ENCODE measurements around the gene MTA3.
A peak's percentile ranks its signal among the peaks of the same experiment; 100 is the strongest.

MTA3 gene

DNA sequence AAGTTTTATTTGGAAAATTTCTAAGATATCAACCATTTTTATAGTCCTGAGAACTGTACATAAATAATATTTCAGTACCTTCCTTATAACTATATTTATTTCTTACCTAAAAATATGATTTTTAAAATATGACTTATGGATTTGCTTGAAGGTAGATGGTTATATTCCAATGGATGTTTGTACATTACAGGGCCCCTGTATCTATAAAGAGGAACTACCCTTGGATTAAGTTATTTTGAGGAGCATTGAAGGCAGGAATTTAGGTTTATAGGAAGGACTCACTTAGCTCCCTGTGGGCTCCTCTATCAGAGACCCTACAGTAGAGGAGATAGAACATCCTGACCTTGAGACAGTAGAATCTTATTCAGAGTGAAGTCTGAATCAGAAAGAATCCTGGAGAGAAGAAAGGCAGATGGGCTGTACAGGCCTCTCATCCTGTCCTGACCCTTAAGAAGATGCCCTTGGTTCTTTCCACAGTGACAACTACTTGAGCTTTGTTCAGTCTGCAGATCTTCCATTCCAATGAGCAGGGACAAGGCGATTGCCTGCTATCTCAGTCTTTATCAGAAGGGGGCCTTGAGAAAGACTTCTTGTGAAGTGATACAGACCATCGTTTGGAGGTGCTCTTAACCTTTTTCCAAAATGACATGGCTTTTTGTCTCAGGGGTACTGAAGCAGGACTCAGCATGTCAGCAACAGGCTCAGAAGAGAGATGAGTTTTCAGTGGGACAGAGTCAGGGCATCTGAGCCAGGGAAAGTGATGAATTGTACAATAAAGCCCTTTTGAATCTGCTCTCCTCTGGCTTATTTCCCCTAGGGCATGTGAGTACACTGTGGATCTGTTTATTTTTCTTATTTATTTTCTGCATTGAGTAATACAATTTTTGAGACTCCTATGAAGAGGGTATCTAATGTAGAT lies 174.6 kb downstream of the MTA3 start:
- DNase-seq: no peak

DNA sequence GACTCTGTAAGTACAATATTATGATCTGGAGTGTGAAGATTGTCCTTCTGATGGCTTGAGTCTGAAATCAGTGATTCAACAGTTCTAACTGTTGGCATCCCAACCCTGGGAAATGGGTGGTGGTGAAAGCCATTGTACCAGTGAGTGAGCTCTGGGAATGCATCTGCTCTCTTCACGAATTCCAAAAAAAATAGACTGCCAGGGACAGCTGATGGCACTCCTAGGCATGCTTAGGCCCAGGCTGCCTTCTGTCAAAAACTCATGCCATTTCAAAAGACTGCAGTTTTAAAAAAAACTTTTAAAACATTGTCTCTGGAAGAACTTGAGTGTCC lies 175.2 kb downstream of the MTA3 start:
- no peak for DNase-seq

DNA sequence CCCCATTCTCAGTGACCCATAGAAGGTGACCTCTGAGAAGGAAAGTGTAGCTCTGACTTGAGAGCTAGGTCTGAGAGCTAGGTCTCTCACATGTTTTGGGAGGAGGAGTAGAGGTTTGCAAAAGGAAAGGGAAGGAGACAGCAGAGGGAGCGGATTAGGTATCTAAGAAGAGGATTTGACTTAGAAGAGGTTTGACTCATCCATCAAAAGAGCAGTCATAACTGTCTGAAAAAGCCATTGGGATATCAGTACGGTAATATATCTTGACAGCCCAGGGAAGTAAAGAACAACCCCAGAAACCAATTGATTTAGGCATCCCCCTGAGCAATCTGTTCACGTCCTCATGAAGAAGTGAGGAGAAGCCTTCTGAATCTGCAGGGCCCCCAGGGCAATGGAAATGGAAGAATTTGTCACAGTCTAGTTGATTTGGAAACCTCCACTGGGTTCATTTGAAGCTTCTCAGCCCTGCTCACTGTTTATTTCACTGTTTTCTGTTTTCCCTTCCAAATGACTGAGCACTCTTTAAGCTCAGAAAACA lies 176.2 kb downstream of the MTA3 start:
- DNase-seq: no peak

DNA sequence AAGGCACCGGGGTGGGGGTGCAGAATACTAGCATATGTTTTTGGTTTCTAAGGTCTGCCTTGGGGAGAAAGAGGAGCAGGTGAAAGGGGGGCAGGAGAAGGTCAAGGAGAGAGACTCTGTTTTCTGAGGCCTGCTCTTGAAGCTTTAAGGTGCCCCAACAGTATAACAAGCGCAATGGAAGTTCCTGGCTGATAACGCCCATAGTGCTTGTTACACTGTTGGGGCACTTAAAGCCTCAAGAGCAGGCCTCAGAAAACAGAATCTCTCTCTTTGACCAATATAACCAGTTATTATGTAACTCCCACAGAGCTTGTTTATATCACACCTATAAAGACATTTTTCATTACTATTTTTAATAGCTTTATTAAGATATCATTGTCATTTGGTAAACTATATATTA lies 179.0 kb downstream of the MTA3 start:
- DNase-seq: no peak

DNA sequence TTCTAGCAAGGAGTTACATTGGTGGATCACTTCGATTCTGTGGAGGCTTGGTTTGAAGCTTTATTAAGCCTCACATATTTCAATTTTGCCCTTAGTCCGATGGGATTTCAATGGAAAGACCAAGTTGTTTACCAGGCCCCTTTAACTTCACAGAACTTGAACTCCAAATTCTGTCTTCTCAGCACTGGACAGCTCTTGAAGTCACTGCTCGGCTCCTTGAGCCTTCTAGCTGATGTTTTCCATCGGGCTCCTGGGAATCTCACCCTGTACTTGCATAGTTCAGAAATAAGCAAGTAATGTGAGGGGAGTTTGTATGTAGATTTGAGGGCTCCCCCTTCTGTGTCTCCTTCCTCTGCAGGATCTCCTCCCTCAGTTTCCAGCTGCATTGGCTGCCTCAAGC lies 180.4 kb downstream of the MTA3 start:
- no peak for DNase-seq

DNA sequence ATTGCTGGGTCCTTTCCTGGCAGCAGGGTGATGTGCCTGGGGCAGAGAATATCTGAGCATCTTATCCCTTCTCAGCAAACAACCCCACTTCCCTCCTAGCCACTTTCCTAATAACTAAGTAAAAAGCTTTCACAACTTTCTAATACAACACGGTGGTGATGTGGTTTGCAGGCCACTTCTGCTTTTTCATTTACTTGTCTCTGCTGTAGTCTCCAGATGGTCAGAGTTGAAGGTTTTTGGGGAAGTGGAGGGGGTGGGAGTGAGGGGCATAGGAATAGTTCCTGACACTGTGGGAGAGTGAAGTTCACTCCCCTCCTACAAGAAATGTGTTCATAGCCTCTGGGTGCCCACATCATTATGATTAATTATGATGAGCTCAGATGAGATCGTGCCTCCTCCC lies 183.9 kb downstream of the MTA3 start:
- DNase-seq: no peak

DNA sequence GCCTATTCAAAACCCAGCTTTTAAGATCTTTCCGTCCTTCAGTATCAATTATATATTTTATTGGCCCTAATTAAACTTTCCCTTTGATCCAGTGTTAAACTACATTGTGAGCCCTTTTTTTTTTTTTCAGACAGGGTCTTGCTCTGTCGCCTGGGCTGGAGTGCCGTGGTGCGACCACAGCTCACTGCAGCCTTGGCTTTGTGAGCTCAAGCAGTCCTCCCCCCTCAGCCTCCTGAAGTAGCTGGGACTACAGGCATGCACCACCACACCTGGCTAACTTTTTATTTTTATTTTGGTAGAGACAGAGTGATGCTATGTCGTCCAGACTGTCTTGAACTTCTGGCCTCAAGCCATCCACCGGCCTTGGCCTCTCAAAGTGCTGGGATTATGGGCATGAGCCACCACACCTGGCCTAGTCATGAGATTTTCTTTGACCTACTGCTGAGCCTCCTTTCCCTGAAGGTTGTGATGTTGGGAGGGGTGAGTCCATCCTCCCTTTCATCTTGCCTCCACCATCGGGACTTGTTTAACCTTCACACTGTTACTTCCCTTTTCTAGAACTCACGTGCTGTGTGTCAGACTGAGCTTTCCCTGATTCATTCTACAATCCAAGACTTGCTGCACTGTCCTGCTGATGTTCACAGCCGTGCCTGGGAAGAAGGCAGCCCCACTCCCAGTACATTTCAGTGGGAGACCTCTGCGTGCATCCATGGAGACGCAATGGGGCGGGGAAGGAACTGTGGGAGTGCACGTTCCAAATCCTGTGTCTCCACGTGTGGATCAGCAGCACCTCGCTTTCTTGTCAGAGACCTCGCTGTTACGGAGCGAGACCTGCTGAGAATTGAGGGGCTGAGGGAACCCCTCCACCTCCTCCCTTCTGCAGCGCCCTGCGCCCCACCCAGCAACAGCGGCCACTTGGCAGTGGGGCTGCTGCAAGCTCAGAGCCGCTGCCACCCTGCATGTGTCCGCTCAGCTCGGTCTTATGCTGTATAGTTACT lies 184.7 kb downstream of the MTA3 start:
- DNase-seq: no peak

DNA sequence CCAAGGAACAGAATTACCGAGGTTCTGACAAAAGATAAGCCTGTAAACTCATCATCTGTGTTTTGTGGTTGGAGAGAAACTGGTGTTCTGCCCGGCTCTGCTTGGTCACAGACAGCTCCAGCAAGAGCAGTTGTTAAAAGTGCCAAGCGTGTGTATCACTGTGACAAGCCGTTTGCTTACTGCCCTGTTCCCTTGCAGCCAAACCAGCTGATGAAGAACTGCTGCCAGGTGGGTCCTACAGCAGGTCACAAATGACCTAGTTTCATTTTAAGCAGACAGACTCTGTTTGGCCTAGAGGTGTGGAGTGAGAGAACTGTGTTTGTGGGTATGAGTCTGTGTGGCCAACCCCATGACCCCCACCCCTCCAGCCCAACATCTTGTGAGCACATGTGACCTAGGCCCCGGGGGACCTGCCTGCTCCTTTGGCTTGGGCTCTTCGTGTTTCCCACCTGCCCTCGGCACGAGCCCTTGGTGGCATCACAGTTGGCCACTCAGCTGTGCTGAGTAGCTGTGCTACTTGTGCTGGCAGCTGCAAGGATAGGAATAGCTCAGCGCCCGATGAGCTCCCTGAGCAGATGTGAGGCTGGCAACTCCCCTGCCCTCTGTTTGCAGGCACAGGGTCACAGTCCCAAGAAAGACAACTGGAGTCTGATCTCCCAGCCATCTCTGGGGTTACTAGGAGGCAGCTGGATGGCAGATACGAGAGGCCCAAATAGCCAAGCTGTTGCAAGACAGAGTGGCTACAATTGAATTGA lies 185.8 kb downstream of the MTA3 start:
- DNase-seq: peak; percentile 80

DNA sequence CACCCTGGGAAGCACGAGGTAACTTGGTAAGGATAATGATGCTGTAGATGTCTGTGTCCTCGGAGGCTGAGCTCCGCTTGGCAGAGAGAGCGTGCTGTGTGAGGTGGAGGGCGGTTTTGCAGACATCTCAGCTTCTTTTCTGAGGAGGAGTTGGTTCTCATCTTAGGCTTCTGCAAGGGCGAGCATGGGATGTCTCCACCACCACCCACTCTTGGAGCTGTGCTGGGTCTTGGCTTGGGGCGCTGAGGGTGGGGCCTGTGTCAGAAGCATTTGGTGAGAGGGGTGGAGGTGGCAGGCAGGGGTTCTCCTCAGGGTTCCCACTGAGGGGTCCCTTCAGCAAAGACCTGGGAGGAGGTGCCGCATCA lies 186.3 kb downstream of the MTA3 start:
- no peak for DNase-seq

DNA sequence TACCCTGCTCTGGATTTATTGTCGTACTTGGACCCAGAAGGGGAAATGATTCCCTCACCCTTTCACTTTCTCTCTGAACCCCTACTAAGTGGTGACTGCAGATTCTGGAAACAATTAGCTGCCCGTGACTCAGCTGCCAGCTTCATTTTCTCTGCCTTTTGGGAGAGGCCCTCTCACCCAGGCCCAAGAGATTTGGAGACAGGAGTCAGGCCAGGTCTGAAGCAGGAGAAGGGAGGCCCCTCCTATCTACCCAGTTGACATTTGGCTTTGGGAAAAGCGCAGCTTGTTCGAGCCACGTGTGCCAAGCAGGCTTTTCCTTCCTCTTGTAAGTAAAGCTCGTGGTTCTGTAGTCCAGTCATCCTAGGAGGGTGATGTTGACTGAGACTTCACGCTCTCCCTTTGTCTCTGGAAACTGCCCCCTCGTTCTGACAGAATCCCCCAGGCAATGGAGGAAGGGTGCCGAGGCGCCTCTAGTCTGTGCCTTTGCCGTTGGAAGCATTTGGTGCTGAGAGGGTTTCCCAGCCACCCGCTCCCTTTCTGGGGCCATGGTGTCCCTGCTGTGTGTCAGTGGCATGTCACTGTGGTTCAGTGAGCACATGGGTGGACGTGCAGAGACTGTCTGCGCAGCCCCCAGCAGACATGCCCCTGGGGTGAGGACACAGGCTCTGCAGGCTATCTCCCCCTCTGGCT lies 186.9 kb downstream of the MTA3 start:
- DNase-seq: no peak

DNA sequence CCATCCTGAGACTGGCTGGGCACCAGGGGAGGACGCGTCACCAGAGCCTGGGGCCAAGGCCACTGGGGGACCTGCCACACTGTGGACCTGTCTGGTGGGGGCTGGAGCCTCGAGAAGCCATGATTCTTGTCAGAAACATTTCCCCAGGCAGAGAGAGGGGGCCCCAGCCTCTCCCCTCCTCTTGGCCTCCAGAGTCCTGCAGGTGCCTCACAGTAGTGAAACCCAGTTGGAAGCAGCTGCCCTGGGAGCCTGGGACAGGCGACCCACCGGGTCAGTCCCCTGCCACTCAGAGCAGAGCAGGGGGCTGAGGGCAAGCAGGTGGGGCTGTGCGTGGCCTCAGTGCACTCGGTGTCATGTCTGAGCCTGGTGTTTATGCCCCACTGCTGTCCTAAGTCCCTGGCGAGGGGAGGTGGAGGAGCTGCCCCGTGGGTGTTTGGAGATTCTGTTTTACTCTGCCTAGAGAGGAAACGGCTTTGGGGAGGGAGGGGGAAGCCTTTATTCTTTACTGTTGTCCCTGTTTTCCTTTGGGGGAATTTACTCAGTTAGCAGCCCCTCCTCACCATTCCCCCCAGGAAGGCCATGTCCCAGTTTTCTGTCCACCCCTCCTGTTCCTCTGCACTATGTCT lies 187.8 kb downstream of the MTA3 start:
- DNase-seq: no peak

DNA sequence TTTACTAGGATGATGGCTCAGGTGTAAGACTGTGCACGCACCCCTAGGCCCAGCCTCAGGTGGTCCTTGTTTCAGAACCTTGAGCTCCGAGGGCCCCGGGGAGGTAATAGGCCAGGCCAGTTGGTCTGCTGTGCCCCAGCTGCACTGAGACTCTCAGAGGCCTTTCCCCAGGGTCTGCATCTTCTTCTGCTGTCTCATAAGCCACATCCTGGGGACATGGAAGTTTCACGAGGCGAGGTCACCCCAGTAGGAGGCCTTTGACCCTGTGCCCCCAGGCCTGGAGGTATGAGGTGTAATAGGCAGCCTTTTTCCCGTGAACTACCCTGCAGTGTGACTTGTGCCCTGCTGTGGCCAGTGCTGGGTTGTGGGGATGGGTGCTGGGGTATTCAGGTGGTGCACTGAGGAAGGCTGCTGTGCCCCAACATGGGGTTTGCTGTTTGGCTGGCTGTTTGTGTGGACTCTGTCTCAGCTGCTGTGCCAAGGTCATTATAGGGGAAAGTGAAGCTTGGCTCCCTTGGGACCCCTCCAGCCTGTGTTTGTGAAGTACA lies 188.6 kb downstream of the MTA3 start:
- DNase-seq: no peak

DNA sequence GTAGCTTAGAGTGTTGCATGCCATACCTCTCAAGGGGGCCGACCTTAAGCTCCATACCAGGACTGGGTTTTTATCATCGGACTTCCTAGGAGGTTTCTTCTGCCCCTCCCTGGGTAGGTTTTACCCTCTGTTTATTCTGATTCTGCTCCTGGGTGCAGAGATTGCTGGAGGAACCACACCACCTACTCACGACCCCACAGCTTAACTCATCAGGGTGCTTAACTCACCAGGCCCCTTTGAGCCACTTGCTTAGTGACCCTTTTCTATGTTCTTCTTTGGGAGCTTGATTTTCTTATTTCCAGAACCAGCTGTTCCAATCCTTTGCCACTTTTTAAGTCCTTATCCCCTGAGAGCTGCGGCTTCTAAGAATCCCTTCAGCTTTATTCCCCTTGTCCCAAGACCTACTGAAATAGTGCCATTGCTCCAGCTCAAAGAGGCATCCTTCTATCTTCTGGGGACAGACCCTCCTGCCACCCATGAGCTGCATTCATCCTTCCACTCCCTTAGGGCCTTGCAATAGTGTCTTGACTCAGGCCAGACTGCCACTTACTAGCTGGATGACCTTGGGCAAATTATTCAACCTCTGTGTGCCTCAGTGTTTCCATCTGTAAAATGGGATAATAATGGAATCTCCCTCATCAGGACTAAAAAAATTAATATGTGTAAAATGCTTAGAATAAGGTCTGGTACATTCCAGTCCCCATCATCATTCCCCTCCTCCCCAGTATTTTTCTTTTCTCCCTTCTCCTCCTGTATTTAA lies 189.7 kb downstream of the MTA3 start:
- DNase-seq: no peak

DNA sequence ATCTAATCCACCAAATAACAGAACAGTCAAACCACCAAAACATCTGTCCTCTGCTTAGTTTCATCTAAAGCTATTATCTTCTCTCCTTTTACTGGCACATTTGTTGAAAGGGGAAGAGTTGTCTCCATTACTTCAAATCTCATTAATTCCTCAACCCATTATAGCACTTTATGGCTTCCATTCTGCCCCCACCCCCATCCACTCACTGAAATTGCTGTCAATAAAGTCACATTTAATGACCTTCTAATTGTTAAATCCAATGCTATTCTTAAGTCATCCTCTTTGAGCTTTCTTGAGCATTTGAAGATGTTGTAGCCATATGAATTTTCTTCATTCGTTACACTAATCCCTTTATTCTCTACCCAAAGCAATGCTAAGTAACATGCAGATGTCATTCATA lies 190.3 kb downstream of the MTA3 start:
- no peak for DNase-seq

DNA sequence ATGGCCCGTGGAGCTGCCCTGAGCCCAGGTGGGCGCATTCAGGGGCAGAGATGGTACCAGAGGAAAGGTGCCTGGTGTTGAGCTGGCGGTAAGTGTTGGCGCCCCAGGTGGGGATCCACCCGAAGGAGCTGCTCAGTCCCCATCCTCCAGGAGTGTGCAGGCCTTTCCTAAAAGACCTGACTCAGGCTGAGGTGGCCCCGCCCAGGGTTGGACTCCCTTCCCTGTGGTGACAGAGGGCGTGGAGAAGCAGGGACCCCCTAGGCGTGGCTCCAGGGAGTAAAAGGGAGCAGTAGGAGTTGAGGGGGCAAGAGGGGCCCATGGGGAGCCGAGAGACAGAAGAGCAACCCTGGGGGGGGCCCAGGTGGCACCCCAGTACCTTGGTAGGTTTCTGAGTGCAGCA lies 193.1 kb downstream of the MTA3 start:
- DNase-seq: no peak

DNA sequence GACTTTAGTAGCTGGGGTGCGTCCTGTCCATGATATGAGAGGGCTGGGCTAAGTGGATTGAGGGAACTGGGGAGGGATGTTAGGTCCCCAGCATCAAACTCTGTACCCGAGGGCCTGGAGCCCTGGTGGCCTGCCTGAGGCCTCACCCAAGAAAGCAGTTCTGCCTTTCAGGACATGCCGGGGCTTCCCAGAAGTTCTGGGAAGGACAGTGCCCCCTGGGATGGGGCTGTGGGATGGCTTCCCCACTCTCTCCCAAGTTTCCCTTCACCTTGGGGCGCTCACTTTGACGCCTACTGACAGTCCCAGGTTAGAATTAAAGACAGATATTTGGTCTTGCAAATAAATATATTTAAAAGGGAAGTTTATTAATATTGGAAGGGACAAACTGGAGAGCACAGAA lies 193.7 kb downstream of the MTA3 start:
- no peak for DNase-seq

DNA sequence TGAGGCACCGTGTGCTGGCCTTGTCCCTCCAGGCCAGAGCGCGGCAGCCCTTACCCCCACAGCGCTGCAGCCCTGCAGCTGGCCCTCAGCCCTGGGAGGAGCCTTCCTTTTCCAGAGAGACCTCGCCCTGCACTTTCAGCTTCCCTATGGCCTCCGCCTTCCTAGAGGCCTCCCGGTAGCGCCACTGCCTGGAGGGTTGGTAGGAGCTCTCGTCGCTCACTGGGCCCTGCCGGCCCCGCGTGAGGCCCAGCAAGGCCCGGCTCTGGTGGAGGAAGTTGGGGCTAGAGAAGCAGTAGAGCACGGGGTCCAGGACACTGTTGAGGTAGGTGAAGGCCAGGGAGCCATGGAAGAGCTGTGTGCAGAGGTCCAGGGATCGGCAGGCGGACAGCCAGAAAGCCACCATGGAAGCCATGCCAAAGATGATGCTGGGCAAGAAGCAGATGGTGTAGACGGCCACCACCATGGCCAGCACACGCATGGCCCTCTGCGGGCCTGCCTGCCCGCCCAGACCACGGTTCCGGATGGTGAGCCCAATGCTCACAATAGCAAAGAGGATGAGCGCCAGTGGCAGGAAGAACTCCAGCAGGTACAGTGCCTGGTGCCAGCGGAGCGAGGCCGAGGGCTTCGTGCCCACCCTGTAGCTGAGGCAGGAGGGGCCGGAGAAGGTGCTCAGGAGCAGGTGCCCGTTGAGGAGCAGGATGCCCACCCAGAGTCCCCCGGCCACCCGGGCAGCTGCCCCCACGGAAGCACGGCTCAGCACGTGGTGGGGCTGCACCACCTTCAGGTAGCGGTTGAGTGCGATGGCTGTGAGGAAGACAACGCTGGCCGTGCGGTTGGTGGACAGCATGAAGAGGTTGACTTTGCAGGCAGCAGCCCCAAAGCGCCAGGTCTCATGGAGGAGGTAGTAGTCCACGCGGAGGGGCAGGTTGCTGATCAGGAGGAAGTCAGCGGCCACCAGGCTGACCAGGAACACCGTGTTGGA lies 194.7 kb downstream of the MTA3 start:
- DNase-seq: no peak

DNA sequence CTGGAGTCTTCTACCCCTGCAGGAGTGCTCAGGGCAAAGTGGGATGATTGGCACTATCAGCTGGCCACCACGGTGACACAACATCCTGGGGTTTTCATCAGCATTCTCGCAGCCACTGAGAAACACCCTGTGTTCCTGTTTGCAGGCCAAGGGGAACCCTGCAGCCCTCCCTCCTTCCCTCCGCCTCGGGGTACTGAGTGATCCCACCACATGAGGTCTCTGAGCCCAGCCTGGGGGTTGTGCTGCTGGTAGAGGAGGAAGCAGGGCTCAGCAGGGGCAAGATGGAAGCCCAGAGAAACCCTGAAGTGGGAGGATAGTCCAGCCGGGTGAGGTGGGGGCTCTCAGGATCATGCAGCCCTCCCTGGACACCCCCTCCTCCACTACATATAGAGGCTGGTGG lies 195.7 kb downstream of the MTA3 start, which contains the start of gene OXER1:
TSS of gene OXER1 (minus strand) at position 40 of the 400 bp plus-strand sequence. CDS start 73 bp downstream, outside the sequence.
- DNase-seq: no peak

DNA sequence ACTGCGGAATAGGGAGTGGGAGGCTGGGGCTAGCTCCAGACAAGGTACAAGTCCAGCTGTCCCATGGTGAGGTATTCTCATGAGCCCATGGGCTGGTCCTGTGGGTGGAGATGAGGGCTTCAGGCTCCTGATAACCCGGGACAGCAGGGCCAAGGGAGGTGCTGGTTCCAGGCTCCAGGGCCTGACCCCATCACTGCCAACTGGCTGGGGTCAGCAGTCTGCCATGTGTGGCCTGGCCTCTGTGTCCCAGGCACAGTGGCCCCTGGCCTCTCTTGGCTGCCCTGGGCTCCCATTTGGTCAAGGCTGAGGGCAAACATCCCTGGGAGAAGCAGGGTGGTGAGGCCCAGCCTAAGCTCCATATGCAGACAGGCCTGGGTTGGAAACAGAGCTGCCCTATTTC lies 196.5 kb downstream of the MTA3 start:
- DNase-seq: no peak

Measured in left hindlimb (tissue), 1 donor.